Neural cell (in vitro differentiated cells): Measurements from ENCODE around the gene KLHL30.

Experiments
- CTCF ChIP-seq: fragments of 450-650 bp; IDR thresholded peaks from 2 replicates; pipeline ENCODE4 v1.5.1; 2014; ENCODE audit warnings: antibody characterized with exemption, mild to moderate bottlenecking, moderate library complexity; ENCODE audit not compliant: poor library complexity, severe bottlenecking
- EP300 ChIP-seq: fragments of 450-650 bp; conservative IDR thresholded peaks from 2 replicates; pipeline ENCODE4 v1.6.1; 2014; ENCODE audit warnings: antibody characterized with exemption, mild to moderate bottlenecking, moderate library complexity; ENCODE audit not compliant: poor library complexity, severe bottlenecking
- EZH2 ChIP-seq: fragments of 200-600, 300-800 bp; shearing (Covaris generic), sonication (generic); IDR thresholded peaks from 2 replicates; pipeline ENCODE4 v1.6.1; 2014; ENCODE audit warnings: antibody characterized with exemption, low read length, borderline replicate concordance, mild to moderate bottlenecking; ENCODE audit not compliant: insufficient read depth, poor library complexity, severe bottlenecking
- POLR2AphosphoS5 ChIP-seq: IDR thresholded peaks from 2 replicates; pipeline ENCODE4 v1.6.1; 2012
- RAD21 ChIP-seq: fragments of 450-650 bp; conservative IDR thresholded peaks from 2 replicates; pipeline ENCODE4 v1.6.1; 2014; ENCODE audit warnings: antibody characterized with exemption, mild to moderate bottlenecking, moderate library complexity
- REST ChIP-seq: IDR thresholded peaks from 2 replicates; pipeline ENCODE4 v1.6.1; 2012; ENCODE audit warnings: borderline replicate concordance
- TAF1 ChIP-seq: IDR thresholded peaks from 2 replicates; pipeline ENCODE4 v1.6.1; 2012; ENCODE audit warnings: low read depth

GRCh38 chr2:238107525-238108422, 30.7 kb upstream of the KLHL30 start:
- TF ChIP-seq CTCF (no peak), POLR2AphosphoS5 (no peak), EP300 (no peak), RAD21 (no peak), EZH2 (no peak), TAF1 (no peak), REST (no peak)
